ENCODE data around the gene PDHA2. TPM values are rescaled to one million over a fixed set of nuclear protein-coding genes. Genes with fewer than 3 reads are reported as not detected.

PDHA2 gene
- not detected for total RNA-seq

GRCh38 chr4:95839891-95840290 is at the start of gene PDHA2:
Gene PDHA2, plus strand, starts transcription at chr4:95840093. Its CDS starts 58 bp downstream, at chr4:95840151.
- Histone ChIP-seq H3K4me1 (no peaks in the 10 kb centered on the region), H3K36me3 (no peaks in the 10 kb centered on the region), H3K27ac (no peak within 1 kb of the TSS), H3K9me3 (no peaks in the 10 kb centered on the region), H3K4me3 (no peak within 1 kb of the TSS), H3K27me3 (no peaks in the 10 kb centered on the region)
- DNase-seq (ENCODE audit: low spot score) = no peak
- TF ChIP-seq CTCF (IDR thresholded peaks at IDR 0.05) = no peak

DNA sequence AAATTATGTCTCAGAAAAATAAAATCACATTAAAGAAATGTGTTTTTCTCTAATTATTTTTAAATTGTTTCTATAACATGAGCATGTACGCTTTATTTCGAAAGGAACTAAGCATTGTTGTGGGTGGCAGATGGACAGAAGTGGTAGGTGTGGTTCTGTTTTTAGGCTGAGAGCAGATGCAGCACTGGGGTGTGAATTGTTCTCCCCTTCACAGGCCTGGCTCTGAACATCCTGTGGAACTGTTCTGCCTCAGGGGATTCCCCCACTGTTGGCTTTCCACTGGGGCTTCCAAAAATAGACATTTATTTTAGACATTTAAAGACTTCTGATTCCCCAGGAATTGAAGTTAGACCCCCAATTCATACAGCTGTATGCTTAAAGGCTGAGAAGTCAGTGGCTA is 41.9 kb upstream of the PDHA2 start:
- H3K4me1 ChIP-seq = no peaks in the 10 kb centered on the region
- H3K27me3 ChIP-seq = no peaks in the 10 kb centered on the region
- H3K27ac ChIP-seq = no peak overlapping the region
- DNase-seq (ENCODE audit: low spot score) = no peak
- no peaks in the 10 kb centered on the region for H3K9me3 ChIP-seq
- no peaks in the 10 kb centered on the region for H3K36me3 ChIP-seq
- no peak for TF ChIP-seq CTCF (IDR thresholded peaks at IDR 0.05)
- H3K4me3 ChIP-seq = no peak overlapping the region

GRCh38 chr4:95798727-95799126 is 41.2 kb upstream of the PDHA2 start:
- no peaks in the 10 kb centered on the region for H3K4me1 ChIP-seq
- H3K4me3 ChIP-seq = no peak overlapping the region
- no peak for TF ChIP-seq CTCF (IDR thresholded peaks at IDR 0.05)
- H3K27ac ChIP-seq = no peak overlapping the region
- H3K36me3 ChIP-seq = no peaks in the 10 kb centered on the region
- no peak for DNase-seq (ENCODE audit: low spot score)
- no peaks in the 10 kb centered on the region for H3K9me3 ChIP-seq
- no peaks in the 10 kb centered on the region for H3K27me3 ChIP-seq

- TF ChIP-seq CTCF (IDR thresholded peaks at IDR 0.05) = no peak
- Histone ChIP-seq H3K27ac (no peak overlapping the region), H3K4me1 (no peaks in the 10 kb centered on the region), H3K36me3 (no peaks in the 10 kb centered on the region), H3K4me3 (no peak overlapping the region), H3K27me3 (no peaks in the 10 kb centered on the region), H3K9me3 (no peaks in the 10 kb centered on the region)
- no peak for DNase-seq (ENCODE audit: low spot score)
Observed at GRCh38 chr4:95821867-95822266, 18.0 kb upstream of the PDHA2 start.

DNA sequence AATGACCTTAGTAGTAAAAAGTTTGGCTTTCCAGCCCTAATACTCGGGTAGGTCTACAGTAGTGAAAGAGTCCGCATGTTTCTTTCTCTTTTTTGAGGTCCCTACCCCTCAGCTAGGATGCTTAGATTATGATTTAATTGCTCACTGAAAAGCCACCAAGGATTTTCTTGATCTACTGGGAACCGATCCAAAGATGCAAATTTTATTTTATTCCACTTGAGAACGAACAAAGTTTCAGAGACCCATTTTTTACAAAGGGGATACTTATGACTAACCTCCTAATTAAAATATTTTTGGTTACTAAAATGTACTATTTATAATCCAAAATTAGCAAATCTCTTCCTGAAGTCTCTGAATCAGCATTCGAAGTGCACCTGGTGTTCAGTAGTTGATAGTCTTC is 14.3 kb upstream of the PDHA2 start:
- DNase-seq (ENCODE audit: low spot score) = no peak
- no peaks in the 10 kb centered on the region for H3K9me3 ChIP-seq
- H3K27me3 ChIP-seq = no peaks in the 10 kb centered on the region
- no peak overlapping the region for H3K27ac ChIP-seq
- no peak overlapping the region for H3K4me3 ChIP-seq
- H3K36me3 ChIP-seq = no peaks in the 10 kb centered on the region
- no peak for TF ChIP-seq CTCF (IDR thresholded peaks at IDR 0.05)
- no peaks in the 10 kb centered on the region for H3K4me1 ChIP-seq

DNA sequence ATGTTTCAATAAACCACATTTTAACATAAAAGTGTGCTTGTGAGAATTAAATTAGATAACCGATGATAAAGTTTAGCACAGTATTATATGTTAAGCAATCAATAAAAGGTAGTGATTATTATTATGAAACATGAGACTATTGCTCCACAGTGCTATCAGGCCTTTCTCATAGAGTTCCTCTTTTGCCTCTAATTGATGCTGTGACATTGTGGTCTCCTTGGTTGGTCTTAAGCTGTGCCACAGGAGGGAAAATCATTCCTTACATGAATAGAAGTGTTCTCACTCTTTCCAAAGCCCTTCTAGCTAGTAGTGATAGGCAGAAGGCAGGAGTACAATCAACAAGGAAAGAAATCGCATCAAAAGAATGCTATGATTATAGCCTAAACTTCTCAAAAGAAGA is 9.2 kb upstream of the PDHA2 start:
- no peaks in the 10 kb centered on the region for H3K4me1 ChIP-seq
- no peak for TF ChIP-seq CTCF (IDR thresholded peaks at IDR 0.05)
- no peaks in the 10 kb centered on the region for H3K9me3 ChIP-seq
- no peak for DNase-seq (ENCODE audit: low spot score)
- H3K27me3 ChIP-seq = no peaks in the 10 kb centered on the region
- no peak overlapping the region for H3K27ac ChIP-seq
- H3K36me3 ChIP-seq = no peaks in the 10 kb centered on the region
- no peak overlapping the region for H3K4me3 ChIP-seq
